ENCODE data around the gene SRPK3.

The SRPK3 gene

DNA sequence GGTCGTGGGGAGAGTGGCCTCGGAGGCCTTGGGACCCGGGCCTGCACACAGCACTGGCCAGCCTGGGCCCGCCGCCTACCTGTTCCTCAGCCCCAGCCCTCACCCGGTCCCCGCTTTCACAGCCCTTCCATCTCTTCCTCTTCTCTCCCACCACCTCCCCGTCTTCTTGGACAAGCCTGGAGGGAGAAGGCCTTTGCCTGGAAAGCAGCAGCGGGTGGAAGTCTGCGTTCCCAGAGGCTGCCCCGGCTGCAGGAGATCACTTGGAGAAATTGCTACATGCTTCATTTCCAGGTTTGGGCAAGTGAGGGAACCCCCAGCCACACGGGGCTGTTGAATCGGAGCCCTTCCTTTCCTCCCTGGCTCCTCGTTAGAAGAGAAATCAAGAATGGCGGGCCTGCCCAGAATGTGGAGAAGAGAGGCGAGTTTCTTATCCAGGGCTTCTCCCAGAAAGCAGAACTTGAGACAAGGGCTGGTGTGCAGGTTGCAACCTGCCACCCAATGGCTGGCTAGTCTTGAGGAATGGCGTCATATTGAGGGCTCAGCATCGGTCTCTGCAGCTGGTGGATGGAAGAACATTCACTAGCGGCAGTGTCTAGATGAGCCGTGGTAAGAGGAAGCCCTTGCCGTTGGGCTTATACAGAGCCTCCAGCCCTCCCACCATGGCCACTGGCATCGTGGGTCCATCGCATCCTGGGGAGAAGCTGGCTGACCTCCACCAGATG is 50.7 kb downstream of the SRPK3 start:
- TF ChIP-seq, protein P1, sequence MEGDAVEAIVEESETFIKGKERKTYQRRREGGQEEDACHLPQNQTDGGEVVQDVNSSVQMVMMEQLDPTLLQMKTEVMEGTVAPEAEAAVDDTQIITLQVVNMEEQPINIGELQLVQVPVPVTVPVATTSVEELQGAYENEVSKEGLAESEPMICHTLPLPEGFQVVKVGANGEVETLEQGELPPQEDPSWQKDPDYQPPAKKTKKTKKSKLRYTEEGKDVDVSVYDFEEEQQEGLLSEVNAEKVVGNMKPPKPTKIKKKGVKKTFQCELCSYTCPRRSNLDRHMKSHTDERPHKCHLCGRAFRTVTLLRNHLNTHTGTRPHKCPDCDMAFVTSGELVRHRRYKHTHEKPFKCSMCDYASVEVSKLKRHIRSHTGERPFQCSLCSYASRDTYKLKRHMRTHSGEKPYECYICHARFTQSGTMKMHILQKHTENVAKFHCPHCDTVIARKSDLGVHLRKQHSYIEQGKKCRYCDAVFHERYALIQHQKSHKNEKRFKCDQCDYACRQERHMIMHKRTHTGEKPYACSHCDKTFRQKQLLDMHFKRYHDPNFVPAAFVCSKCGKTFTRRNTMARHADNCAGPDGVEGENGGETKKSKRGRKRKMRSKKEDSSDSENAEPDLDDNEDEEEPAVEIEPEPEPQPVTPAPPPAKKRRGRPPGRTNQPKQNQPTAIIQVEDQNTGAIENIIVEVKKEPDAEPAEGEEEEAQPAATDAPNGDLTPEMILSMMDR (conservative IDR thresholded peaks at IDR 0.05; ENCODE audit: low read depth, low read length): no peak
- no peak overlapping the region for H3K4me3 ChIP-seq (ENCODE audit: low read length)
- DNase-seq (ENCODE audit: low read depth): no peak

DNA sequence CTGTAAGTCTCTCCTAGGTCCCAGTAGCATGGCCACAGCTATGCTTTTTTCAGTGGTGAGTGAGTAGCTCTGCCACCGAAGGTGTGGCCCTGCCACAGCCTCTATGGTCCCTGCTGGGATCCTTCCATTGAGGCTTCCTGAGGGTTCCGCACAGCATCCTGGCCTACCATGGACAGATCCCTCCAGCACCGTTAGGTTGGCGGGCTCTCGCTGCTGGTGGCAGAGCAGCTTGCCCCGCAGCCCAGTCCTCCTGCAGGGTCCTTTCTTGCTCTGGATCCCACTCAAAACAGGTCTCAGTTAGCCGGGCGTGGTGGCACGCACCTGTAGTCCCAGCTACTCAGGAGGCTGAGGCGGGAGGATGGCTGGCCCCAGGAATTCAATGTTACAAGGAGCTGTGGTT is 51.9 kb downstream of the SRPK3 start:
- TF ChIP-seq, protein P1 (conservative IDR thresholded peaks at IDR 0.05; ENCODE audit: low read depth, low read length): no peak

More for the DNA sequence above, 51.9 kb downstream of the SRPK3 start:
- no peak overlapping the region for H3K4me3 ChIP-seq (ENCODE audit: low read length)
- DNase-seq (ENCODE audit: low read depth): no peak
